Activated gamma-delta T cell treated with Interleukin-2 at 50 U/mL for 16 hours (primary cell): ENCODE results near the gene PPM1N.

Experiments
- DNase-seq: peaks from one replicate; pipeline ENCODE4 v3.0.0-alpha.2; 2020

Gene PPM1N

GRCh38 chr19:45492627-45493470, 5.4 kb upstream of the PPM1N start:
- DNase-seq = no peak

GRCh38 chr19:45494261-45494916, 3.9 kb upstream of the PPM1N start:
- no peak for DNase-seq

- no peak for DNase-seq
These were observed 3.1 kb upstream of the PPM1N start for GRCh38 chr19:45495178-45495577.

- no peak for DNase-seq
These were observed 1.8 kb upstream of the PPM1N start for GRCh38 chr19:45496349-45496953.

GRCh38 chr19:45497791-45498190, 452 bp upstream of the PPM1N start:
- DNase-seq = no peak

GRCh38 chr19:45499196-45500180, 1.2 kb downstream of the PPM1N start:
- DNase-seq = peak; percentile 46

- DNase-seq = no peak
These were observed 2.9 kb downstream of the PPM1N start for GRCh38 chr19:45500918-45501729.

GRCh38 chr19:45501730-45502014, 3.4 kb downstream of the PPM1N start:
- DNase-seq = no peak

- DNase-seq = no peak
These were observed 3.9 kb downstream of the PPM1N start for GRCh38 chr19:45502111-45502510.

- DNase-seq = no peak
These were observed 5.7 kb downstream of the PPM1N start for GRCh38 chr19:45503909-45504308.

GRCh38 chr19:45505151-45505995, 7.1 kb downstream of the PPM1N start:
- DNase-seq = no peak

- DNase-seq = no peak
These were observed 7.7 kb downstream of the PPM1N start for GRCh38 chr19:45505996-45506245.

- peak; percentile 98 for DNase-seq
These were observed 8.2 kb downstream of the PPM1N start for GRCh38 chr19:45506246-45506988.

GRCh38 chr19:45506989-45507871, 9.0 kb downstream of the PPM1N start, which contains the start of gene VASP:
Gene VASP, plus strand, starts transcription at chr19:45507479. Its CDS starts 293 bp downstream, at chr19:45507772.
- peak; percentile 91 for DNase-seq

GRCh38 chr19:45507872-45508416, 9.7 kb downstream of the PPM1N start:
- DNase-seq = no peak

GRCh38 chr19:45508417-45508860, 10.2 kb downstream of the PPM1N start:
- DNase-seq = peak; percentile 34

GRCh38 chr19:45508861-45509691, 10.8 kb downstream of the PPM1N start:
- no peak for DNase-seq

GRCh38 chr19:45509692-45510015, 11.4 kb downstream of the PPM1N start:
- DNase-seq = no peak
